Stimulated activated memory B cell treated with anti-CD40 and anti-IgM and Interleukin-4, amounts not matched to agents 10 μg/mL and 1 μg/mL and 100 μg/mL, for 72 hours (primary cell): ENCODE data around the gene TMEM143.

Experiments
- ATAC-seq: fragments of 150-1000 bp; cut with Tn5 transposase; 2 replicates; pipeline ENCODE4 v1.10.0; 2021
- H3K27ac Mint-ChIP-seq: one replicate; pipeline ENCODE4 v1.8.0; 2022; ENCODE audit warnings: mild to moderate bottlenecking, mixed read lengths
- H3K27me3 Mint-ChIP-seq: one replicate; pipeline ENCODE4 v1.8.0; 2022; ENCODE audit warnings: mixed read lengths
- H3K36me3 Mint-ChIP-seq: one replicate; pipeline ENCODE4 v1.8.0; 2022; ENCODE audit warnings: mixed read lengths
- H3K4me1 Mint-ChIP-seq: one replicate; pipeline ENCODE4 v1.8.0; 2022; ENCODE audit warnings: mixed read lengths
- H3K4me3 Mint-ChIP-seq: one replicate; pipeline ENCODE4 v1.8.0; 2022; ENCODE audit warnings: mild to moderate bottlenecking, moderate library complexity, mixed read lengths
- H3K9me3 Mint-ChIP-seq: one replicate; pipeline ENCODE4 v1.8.0; 2022; ENCODE audit warnings: mixed read lengths

Gene TMEM143

DNA sequence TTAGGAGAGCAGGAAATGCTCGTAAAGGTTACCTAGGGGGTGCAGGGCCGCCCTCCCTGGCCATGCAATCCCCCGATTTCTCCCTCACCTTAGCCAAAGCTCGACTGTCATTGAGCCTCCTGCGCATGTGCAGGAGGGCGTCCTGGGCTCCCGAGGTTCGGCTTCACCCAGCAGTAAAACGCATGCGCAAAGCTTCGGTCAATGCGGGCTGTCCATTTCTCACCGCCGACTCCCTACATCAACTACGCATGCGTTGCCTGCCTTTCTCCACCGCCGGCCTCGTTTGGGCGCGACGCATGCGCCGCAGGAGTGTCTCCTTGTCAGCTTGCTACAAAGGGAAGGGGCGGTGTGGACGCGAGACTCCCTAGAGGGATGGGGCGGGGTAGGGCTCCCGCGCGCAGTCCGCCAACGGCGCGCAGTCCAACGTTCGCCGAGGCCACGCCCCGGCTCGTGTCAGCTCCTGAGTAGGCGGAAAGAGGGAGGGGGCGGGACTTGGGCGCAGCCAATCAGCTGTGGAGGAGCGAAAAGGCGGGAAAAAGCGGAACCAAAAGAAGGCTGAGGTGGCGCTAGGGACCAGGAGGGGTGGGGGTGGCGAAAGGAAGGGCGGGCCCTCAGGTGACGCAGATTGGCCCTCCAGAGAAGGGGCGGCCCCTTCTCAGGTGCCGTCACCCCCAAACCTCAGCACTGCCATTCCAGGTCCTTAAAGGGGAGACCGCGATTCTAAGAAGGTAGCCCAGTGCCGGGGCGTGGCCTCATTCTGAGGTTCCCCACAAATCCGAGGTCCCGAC is at the start of gene TMEM143, which contains the start of gene SYNGR4:
Gene TMEM143, minus strand, starts transcription at position 131 of the 788 bp plus-strand sequence. Its CDS starts 20 bp downstream, at position 111.
Gene SYNGR4, plus strand, starts transcription at position 558 of the 788 bp plus-strand sequence. CDS start 1,476 bp downstream, outside the sequence.
- H3K36me3 Mint-ChIP-seq = peaks cover 10% of the 10 kb centered on the region
- ATAC-seq = peak; percentile 94
- no peaks in the 10 kb centered on the region for H3K27me3 Mint-ChIP-seq
- peaks cover 21% of the 10 kb centered on the region for H3K4me1 Mint-ChIP-seq
- peak within 1 kb of the TSS; percentile 85 for H3K27ac Mint-ChIP-seq
- H3K9me3 Mint-ChIP-seq = no peaks in the 10 kb centered on the region
- H3K4me3 Mint-ChIP-seq = peak within 1 kb of the TSS; percentile 73

DNA sequence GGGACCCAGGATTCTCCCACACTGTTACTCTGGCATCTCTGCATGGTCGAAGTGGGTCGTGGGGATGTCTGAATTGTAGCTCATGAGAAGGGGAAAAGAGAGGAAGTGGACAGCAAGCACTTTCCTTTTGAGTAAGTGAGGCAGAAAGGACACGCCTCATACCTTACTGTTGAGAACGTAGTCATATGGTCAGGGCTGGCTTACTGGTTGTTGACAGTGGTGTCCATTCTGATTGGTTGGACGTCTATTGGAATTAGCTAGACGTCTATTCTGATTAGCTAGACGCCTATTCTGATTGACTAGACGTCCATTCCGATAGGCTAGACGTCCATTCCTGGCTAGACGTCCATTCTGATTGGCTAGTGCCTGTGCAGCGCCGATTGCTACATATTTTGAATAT is 42.1 kb upstream of the TMEM143 start:
- no peaks in the 10 kb centered on the region for H3K36me3 Mint-ChIP-seq
- H3K27ac Mint-ChIP-seq = no peak overlapping the region

DNA sequence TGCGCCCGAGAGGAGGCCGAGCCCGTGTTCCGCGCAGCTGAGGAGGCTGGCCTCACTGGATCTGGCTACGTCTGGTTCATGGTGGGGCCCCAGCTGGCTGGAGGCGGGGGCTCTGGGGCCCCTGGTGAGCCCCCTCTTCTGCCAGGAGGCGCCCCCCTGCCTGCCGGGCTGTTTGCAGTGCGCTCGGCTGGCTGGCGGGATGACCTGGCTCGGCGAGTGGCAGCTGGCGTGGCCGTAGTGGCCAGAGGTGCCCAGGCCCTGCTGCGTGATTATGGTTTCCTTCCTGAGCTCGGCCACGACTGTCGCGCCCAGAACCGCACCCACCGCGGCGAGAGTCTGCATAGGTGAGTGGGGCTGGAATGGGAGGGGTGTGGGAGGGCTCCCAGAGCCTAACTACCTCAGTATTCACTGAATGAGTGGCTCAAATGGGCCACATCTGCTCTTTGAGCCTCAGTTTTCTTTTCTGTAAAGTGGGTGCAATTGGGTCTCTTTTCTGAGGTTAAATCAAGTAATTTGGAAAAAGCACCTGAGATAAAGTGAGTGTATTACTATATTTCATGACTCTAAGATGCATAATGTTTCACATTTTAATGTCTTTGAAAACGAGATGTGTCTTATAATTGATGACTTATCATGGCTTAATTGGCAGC is 41.4 kb upstream of the TMEM143 start:
- Mint-ChIP-seq H3K4me1 (peaks cover 12% of the 10 kb centered on the region), H3K36me3 (no peaks in the 10 kb centered on the region)

More for the DNA sequence above, 42.1 kb upstream of the TMEM143 start:
- peaks cover 2% of the 10 kb centered on the region for H3K9me3 Mint-ChIP-seq
- H3K4me3 Mint-ChIP-seq = no peak overlapping the region
- H3K4me1 Mint-ChIP-seq = peaks cover 12% of the 10 kb centered on the region
- H3K27me3 Mint-ChIP-seq = peaks cover 50% of the 10 kb centered on the region
- ATAC-seq = peak; percentile 49

DNA sequence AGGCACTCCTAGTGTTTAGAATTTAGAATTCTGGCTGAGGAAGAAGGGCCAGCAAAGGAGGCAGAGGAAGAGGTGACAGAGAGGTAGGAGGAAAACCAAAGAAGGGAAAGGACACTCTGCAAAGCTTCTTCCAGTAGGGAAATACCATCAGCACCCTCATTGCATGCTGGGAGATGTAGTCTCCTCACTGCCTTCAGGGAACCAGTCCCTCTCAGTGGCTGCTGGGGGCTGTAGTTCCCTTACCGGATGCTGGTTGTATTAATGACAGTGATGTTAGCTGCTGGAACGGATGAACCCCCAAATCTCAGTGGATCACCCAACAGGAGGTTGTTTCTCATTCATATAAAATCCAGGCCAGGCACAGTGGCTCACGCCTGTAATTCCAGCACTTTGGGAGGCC is 39.9 kb upstream of the TMEM143 start:
- peaks cover 22% of the 10 kb centered on the region for H3K4me1 Mint-ChIP-seq
- ATAC-seq = peak; percentile 79
- no peaks in the 10 kb centered on the region for H3K36me3 Mint-ChIP-seq
- H3K9me3 Mint-ChIP-seq = peaks cover 11% of the 10 kb centered on the region
- no peak overlapping the region for H3K27ac Mint-ChIP-seq
- H3K4me3 Mint-ChIP-seq = no peak overlapping the region
- H3K27me3 Mint-ChIP-seq = peaks cover 30% of the 10 kb centered on the region

More for the DNA sequence above, 41.4 kb upstream of the TMEM143 start:
- Mint-ChIP-seq H3K9me3 (peaks cover 2% of the 10 kb centered on the region), H3K27ac (no peak overlapping the region), H3K4me3 (no peak overlapping the region), H3K27me3 (peaks cover 45% of the 10 kb centered on the region)
- no peak for ATAC-seq

DNA sequence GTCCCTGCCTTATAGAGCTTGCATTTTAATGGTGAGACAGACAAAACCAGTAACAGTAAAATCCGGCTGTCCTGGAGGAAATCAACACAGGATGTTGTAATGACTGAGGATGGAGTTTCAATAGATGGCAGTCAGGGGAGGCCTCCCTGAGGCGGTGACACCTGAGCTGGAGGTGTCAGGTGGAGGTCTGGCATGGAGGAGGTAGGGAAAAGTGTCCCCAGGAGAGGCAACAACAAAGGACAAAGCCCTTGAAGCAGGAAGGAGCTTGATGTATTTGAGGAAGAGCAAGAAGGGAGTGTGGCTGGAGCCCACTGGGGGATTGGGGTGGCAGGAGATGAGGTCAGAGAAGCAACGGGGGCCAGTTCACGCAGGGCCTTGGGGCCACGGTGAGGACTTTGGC is 37.5 kb upstream of the TMEM143 start:
- Mint-ChIP-seq H3K27ac (no peak overlapping the region), H3K4me3 (no peak overlapping the region), H3K36me3 (no peaks in the 10 kb centered on the region), H3K4me1 (peaks cover 36% of the 10 kb centered on the region), H3K9me3 (peaks cover 11% of the 10 kb centered on the region), H3K27me3 (peaks cover 31% of the 10 kb centered on the region)
- ATAC-seq = no peak

DNA sequence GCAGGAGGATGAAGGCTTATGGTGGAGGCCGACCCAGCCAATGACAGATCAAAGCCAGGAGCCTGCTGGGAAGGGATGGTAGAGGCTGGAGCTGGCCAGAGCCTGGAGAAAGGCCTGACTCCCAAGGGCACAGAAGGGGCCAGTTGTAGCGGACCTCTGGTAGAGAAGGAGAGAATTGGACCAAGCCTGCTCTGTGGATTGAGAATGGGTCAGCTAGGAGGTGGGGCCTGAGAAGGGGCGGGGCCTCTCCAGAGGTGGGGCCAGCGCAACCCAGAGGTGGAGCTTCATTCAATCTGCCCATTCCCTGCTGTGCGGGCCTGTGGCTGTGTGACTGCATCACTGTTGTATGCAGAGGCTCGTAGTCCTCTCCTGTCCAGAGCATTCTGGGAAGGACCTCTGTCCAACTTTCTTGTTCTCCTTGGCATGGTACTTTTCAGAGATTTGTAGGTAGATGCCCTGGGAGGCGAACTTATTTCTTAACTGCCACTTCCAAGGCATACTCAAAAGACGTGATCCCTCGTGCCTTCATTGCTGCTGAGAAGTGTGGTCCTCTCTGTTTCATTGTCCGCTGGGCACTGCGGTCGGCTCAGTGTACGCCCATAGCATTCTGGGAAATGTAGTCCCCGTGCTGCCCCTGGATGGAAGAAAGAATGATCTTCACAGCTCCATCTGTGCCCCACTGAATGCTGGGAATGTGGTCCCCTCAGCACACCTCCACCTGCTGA is 36.4 kb upstream of the TMEM143 start:
- H3K4me3 Mint-ChIP-seq = no peak overlapping the region
- peaks cover 41% of the 10 kb centered on the region for H3K4me1 Mint-ChIP-seq
- no peak overlapping the region for H3K27ac Mint-ChIP-seq
- no peak for ATAC-seq
- no peaks in the 10 kb centered on the region for H3K36me3 Mint-ChIP-seq
- H3K9me3 Mint-ChIP-seq = peaks cover 9% of the 10 kb centered on the region
- peaks cover 32% of the 10 kb centered on the region for H3K27me3 Mint-ChIP-seq

DNA sequence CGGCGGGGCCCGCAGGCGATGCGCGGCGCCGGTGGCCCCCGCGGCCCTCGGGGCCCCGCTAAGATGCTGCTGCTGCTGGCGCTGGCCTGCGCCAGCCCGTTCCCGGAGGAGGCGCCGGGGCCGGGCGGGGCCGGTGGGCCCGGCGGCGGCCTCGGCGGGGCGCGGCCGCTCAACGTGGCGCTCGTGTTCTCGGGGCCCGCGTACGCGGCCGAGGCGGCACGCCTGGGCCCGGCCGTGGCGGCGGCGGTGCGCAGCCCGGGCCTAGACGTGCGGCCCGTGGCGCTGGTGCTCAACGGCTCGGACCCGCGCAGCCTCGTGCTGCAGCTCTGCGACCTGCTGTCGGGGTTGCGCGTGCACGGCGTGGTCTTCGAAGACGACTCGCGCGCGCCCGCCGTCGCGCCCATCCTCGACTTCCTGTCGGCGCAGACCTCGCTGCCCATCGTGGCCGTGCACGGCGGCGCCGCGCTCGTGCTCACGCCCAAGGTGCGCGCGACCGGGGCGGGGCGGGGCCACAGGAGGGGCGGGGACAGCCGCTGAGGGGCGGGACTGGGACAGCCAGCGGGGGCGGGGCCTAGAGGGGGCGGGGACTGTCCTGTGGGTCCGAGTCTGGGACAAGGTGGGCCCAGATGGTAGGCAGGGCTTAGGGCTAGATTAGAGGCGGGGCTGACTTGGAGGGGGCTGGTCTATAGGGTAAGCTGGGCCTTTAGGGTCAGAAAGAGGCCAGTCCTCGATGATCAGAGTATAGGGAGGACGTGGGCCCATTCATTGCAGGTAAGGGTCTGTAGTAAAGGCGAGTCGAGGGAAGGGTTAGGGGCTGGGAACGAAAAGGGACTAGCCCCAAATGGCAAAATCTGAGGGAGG is 34.9 kb upstream of the TMEM143 start:
- Mint-ChIP-seq H3K27me3 (peaks cover 48% of the 10 kb centered on the region), H3K27ac (peak overlapping the region; percentile 87), H3K36me3 (no peaks in the 10 kb centered on the region), H3K4me1 (peaks cover 55% of the 10 kb centered on the region), H3K9me3 (peaks cover 9% of the 10 kb centered on the region), H3K4me3 (peak overlapping the region; percentile 82)
- ATAC-seq = peak; percentile 79

DNA sequence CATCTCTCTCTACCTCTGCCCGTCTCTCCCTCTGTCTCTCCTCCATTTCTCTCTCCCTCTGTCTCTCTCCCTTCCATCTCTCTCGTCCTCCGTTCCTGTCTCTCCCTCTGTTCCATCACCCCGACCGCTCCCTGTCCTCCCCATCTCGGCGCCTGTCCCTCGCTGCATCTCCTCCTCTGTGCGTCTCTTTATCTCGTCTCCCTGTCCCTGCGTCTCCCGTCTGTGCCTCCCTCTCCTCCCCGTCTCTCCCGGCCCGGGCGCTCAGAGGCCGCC is 34.3 kb upstream of the TMEM143 start:
- peaks cover 50% of the 10 kb centered on the region for H3K27me3 Mint-ChIP-seq
- H3K9me3 Mint-ChIP-seq = peaks cover 9% of the 10 kb centered on the region
- no peaks in the 10 kb centered on the region for H3K36me3 Mint-ChIP-seq
- ATAC-seq = no peak
- H3K4me3 Mint-ChIP-seq = peak overlapping the region; percentile 82
- H3K27ac Mint-ChIP-seq = peak overlapping the region; percentile 87
- peaks cover 50% of the 10 kb centered on the region for H3K4me1 Mint-ChIP-seq

DNA sequence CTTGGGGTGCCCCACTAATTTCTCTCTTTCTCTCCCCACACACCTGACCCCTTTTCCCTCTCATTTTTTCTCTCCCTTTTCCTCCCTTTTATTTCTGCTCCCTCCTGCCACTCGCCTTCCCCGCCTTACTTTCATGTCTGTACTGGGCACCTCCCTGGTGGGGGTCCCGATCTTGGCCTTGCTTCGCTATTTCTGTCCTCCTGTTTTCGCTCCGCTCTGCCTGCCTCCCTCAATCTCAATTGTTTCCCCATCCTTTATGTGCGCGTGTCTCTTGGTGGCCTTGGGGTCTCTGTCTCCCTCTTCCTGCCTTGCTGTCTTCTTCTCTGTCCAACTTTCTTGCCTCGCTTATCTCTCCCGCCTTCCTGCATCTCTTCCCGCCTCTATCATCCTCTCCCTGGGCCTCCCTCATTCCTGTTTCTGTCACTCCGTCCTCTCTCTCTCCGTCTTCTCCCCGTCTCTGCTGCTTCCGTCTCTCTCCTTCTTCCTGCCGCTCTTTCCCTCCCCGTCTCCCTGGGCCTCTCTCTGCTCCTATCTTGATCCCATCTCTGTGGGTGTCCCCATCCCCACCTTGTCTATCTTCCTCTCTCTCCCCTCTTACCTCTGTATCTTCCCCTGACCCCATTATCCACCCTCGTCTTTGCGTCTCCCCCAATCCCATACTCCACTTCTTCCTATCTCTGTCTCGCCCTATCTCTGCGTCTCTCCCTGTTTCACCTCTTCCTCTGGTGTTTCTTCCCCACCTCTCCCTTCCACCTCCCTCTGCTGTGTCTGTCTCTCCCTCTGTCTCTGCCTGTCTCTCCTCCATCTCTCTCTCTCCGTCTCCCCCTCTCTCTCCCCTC is 33.7 kb upstream of the TMEM143 start:
- H3K36me3 Mint-ChIP-seq = no peaks in the 10 kb centered on the region
- peaks cover 56% of the 10 kb centered on the region for H3K27me3 Mint-ChIP-seq
- peak overlapping the region; percentile 87 for H3K27ac Mint-ChIP-seq
- peak overlapping the region; percentile 82 for H3K4me3 Mint-ChIP-seq
- H3K9me3 Mint-ChIP-seq = peaks cover 9% of the 10 kb centered on the region
- H3K4me1 Mint-ChIP-seq = peaks cover 55% of the 10 kb centered on the region
- ATAC-seq = no peak

DNA sequence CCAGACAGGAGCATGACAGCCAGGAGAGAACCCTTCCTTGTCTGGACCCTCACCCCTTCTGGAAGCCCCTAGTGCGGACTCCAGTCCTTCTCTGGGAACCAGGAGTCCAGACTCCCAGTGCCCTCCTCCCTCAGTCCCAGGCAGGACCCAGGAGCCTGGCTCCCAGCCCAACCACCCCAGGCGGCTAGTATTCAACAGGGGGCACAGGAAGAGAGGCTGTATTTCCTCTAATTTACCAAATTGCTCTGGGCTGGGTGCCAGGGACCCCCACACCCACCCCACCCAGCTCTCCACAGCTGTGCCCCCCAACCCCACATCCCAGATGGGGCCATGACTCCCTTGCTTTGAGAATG is 33.1 kb upstream of the TMEM143 start:
- Mint-ChIP-seq H3K4me1 (peaks cover 62% of the 10 kb centered on the region), H3K9me3 (peaks cover 9% of the 10 kb centered on the region), H3K27me3 (peaks cover 57% of the 10 kb centered on the region), H3K36me3 (no peaks in the 10 kb centered on the region), H3K4me3 (no peak overlapping the region), H3K27ac (no peak overlapping the region)
- ATAC-seq = no peak

DNA sequence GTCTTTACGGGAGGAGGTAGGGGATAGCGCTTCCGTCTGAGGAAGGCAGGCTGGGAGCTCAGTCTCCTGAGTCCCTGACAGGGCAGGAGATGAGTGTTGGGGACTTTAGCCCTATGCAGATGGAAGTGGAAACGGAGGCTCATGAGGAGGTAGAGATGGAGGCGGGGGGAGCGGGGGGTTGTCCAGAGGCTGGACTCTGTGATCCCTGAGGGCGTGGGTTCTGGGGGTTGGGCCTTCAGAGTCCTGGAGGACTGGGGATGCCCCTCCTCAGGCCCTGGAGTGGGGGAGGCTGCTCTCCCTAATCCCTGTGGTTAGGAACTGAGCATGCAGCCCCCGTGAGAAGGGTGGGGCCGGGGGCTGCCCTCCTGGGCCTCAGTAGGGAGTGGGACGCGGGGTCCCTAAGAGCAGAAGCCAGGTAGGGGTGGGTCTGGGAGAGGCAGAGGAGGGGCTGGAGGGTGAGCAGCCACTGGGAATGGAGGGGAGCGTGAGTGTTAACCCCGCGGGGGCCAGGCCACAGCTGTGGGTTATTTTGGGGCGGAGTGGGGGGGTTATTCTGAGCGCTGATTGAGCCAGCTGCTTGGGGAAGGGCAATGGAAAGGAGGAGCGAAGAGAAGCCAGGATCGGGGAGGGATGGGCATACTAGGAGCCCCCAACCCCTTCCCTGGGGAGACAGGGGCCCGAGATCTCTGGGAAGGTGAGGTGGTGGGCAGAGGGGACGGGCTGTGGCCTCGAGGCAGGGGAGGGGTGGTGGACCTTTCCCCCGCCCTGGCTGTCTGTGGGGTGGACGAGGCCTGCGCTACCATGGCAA is 32.5 kb upstream of the TMEM143 start:
- peaks cover 67% of the 10 kb centered on the region for H3K4me1 Mint-ChIP-seq

DNA sequence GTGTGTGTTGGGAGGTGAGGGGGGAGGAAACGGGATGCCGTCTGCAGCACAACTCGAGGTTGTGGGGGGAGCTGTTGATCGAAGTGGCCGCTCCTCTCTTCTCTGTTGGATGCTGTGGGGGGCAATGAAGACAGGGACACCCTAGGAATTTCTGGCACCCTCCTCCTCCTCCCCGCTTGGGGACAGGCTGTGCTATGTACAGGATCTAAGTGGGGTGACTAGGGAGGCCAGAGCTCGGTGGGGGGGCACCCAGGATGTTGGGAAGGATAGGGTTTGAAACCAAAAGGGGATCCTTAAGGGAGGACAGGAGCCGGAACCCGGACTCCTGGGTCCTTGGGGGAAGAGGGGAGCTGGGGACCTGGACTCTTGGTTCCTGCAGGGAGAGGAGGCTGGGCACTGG is 31.8 kb upstream of the TMEM143 start:
- ATAC-seq = no peak
- Mint-ChIP-seq H3K27me3 (peaks cover 57% of the 10 kb centered on the region), H3K27ac (peak overlapping the region; percentile 51), H3K36me3 (no peaks in the 10 kb centered on the region), H3K9me3 (peaks cover 9% of the 10 kb centered on the region), H3K4me3 (no peak overlapping the region), H3K4me1 (peaks cover 68% of the 10 kb centered on the region)

More for the DNA sequence above, 32.5 kb upstream of the TMEM143 start:
- Mint-ChIP-seq H3K27me3 (peaks cover 57% of the 10 kb centered on the region), H3K27ac (peak overlapping the region; percentile 51), H3K36me3 (no peaks in the 10 kb centered on the region), H3K4me3 (peak overlapping the region; percentile 7), H3K9me3 (peaks cover 9% of the 10 kb centered on the region)
- ATAC-seq = no peak

DNA sequence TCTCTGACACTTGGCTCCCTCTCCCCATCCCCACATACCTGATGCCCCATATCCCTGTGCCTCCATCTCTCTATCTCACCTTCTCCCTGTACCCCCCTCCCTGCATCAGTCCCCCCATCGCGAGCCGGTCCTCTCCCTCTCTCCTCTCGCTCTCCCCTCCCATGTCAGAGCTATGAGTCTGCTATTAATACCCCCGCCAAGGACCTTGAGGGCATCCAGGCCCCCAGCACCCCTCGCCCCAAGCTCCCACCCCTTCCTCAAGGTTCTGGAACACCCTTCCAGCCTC is 31.4 kb upstream of the TMEM143 start:
- Mint-ChIP-seq H3K4me3 (peak overlapping the region; percentile 35), H3K4me1 (peaks cover 72% of the 10 kb centered on the region), H3K27me3 (peaks cover 57% of the 10 kb centered on the region), H3K27ac (peak overlapping the region; percentile 51), H3K9me3 (peaks cover 9% of the 10 kb centered on the region), H3K36me3 (no peaks in the 10 kb centered on the region)
- ATAC-seq = no peak
